ENCODE measurements around the gene LAMC1.

LAMC1 gene

GRCh38 chr1:183023146-183023600, at the start of gene LAMC1:
Gene LAMC1 (plus strand): TSS chr1:183023420. CDS start chr1:183023717, 297 bp downstream.
- DNase-seq, result peak; percentile 83

GRCh38 chr1:182974506-182975191, 48.6 kb upstream of the LAMC1 start:
- DNase-seq, result no peak

- DNase-seq, result no peak
These were observed 45.7 kb upstream of the LAMC1 start for GRCh38 chr1:182977480-182977879.

- no peak for DNase-seq
These were observed 44.9 kb upstream of the LAMC1 start for GRCh38 chr1:182978151-182978853.

- no peak for DNase-seq
These were observed 39.1 kb upstream of the LAMC1 start for GRCh38 chr1:182984138-182984537.

GRCh38 chr1:182984621-182985020, 38.6 kb upstream of the LAMC1 start:
- DNase-seq, result no peak

- DNase-seq, result no peak
These were observed 37.3 kb upstream of the LAMC1 start for GRCh38 chr1:182985876-182986275.

GRCh38 chr1:182990413-182991144, 32.6 kb upstream of the LAMC1 start:
- DNase-seq, result no peak

GRCh38 chr1:182993746-182994145, 29.5 kb upstream of the LAMC1 start:
- no peak for DNase-seq

GRCh38 chr1:182995894-182996293, 27.3 kb upstream of the LAMC1 start:
- DNase-seq, result no peak

GRCh38 chr1:182996816-182997215, 26.4 kb upstream of the LAMC1 start:
- DNase-seq, result no peak

GRCh38 chr1:182998482-182998881, 24.7 kb upstream of the LAMC1 start:
- no peak for DNase-seq

- DNase-seq, result no peak
These were observed 22.9 kb upstream of the LAMC1 start for GRCh38 chr1:183000167-183000962.

GRCh38 chr1:183002267-183002666, 21.0 kb upstream of the LAMC1 start:
- no peak for DNase-seq

GRCh38 chr1:183002797-183003196, 20.4 kb upstream of the LAMC1 start:
- peak; percentile 9 for DNase-seq

- DNase-seq, result no peak
These were observed 20.0 kb upstream of the LAMC1 start for GRCh38 chr1:183003203-183003602.

- no peak for DNase-seq
These were observed 19.1 kb upstream of the LAMC1 start for GRCh38 chr1:183004141-183004540.

GRCh38 chr1:183011859-183012258, 11.4 kb upstream of the LAMC1 start:
- DNase-seq, result no peak

- no peak for DNase-seq
These were observed 10.8 kb upstream of the LAMC1 start for GRCh38 chr1:183012301-183012994.

GRCh38 chr1:183019139-183019740, 4.0 kb upstream of the LAMC1 start:
- no peak for DNase-seq

- peak; percentile 27 for DNase-seq
These were observed 3.4 kb upstream of the LAMC1 start for GRCh38 chr1:183019860-183020259.
